GM12875 (cell line): ENCODE results near the gene TMEM120B.

Source experiments
- H3K4me3 ChIP-seq: one replicate; pipeline ENCODE4 v1.5.1; 2011; ENCODE audit warnings: low read depth, low read length, control low read depth
- CTCF ChIP-seq: IDR thresholded peaks from 2 replicates; pipeline ENCODE4 v1.5.1; 2011; ENCODE audit warnings: low read depth, mild to moderate bottlenecking, control low read depth, inconsistent platforms, low read length, moderate library complexity, borderline replicate concordance; ENCODE audit not compliant: insufficient read depth

Gene TMEM120B

GRCh38 chr12:121803861-121804416 is 91.4 kb downstream of the TMEM120B start, which contains the start of gene SETD1B:
SETD1B (plus strand) TSS chr12:121804009; CDS start chr12:121804738, 729 bp downstream.
- TF ChIP-seq CTCF, result no peak
- peak within 1 kb of the TSS; percentile 91 for H3K4me3 ChIP-seq

- TF ChIP-seq CTCF, result no peak
- peak overlapping the region; percentile 91 for H3K4me3 ChIP-seq
Observed at GRCh38 chr12:121804417-121805111, 92.0 kb downstream of the TMEM120B start.

GRCh38 chr12:121805171-121806008 is 92.8 kb downstream of the TMEM120B start:
- H3K4me3 ChIP-seq, result peak overlapping the region; percentile 91
- TF ChIP-seq CTCF, result no peak

GRCh38 chr12:121806009-121806545 is 93.5 kb downstream of the TMEM120B start:
- no peak for TF ChIP-seq CTCF
- peak overlapping the region; percentile 55 for H3K4me3 ChIP-seq

GRCh38 chr12:121806546-121807423 is 94.2 kb downstream of the TMEM120B start:
- H3K4me3 ChIP-seq, result peak overlapping the region; percentile 55
- TF ChIP-seq CTCF, result no peak

- no peak overlapping the region for H3K4me3 ChIP-seq
- TF ChIP-seq CTCF, result no peak
Observed at GRCh38 chr12:121807642-121808347, 95.2 kb downstream of the TMEM120B start.
